ENCODE results near the gene SPCS3.
"Not testable (repeated sequence)": the region's sequence is repeated elsewhere in the genome, so short reads cannot be mapped to it uniquely, and the experiment has no call there.

The SPCS3 gene

DNA sequence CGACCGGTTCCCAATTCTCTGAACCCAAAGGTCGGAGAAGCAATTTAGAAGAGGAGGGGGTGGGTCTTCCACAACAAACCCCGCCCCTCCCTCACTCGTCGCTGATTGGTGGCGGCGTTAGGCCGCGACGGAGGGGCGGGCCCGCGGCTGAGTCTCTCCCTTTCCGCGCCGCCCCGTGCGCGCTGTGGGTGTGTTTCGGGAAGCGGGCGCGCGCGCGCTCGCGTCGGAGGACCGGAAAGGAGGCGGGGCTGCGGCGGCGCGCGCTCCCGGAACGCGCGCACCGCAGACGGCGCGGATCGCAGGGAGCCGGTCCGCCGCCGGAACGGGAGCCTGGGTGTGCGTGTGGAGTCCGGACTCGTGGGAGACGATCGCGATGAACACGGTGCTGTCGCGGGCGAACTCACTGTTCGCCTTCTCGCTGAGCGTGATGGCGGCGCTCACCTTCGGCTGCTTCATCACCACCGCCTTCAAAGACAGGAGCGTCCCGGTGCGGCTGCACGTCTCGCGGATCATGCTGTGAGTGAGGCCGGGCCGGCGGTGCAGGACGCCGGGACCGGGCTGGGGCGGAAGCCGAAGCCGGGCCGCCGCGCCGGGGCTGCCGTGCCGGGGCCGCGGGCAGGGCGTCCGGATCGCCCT, at the start of gene SPCS3:
Gene SPCS3, plus strand, starts transcription at position 263 of the 636 bp plus-strand sequence. Its CDS starts 111 bp downstream, at position 374.
- ATAC-seq (peak; percentile 90), DNase-seq (peak; percentile 91 to 94)
- Mint-ChIP-seq H3K4me1 (peaks cover 35% of the 10 kb centered on the region), H3K27ac (peak within 1 kb of the TSS; percentile 96 to 97), H3K4me3 (peak within 1 kb of the TSS; percentile 89 to 96), H3K27me3 (no peaks in the 10 kb centered on the region), H3K9me3 (no peaks in the 10 kb centered on the region)

- no peaks in the 10 kb centered on the region for H3K27me3 Mint-ChIP-seq
- no peak overlapping the region for H3K27ac Mint-ChIP-seq
- ATAC-seq (no peak), DNase-seq (no peak)
- no peaks in the 10 kb centered on the region for H3K4me1 Mint-ChIP-seq
- no peaks in the 10 kb centered on the region for H3K9me3 Mint-ChIP-seq
- H3K4me3 Mint-ChIP-seq: no peak overlapping the region
Observed at GRCh38 chr4:176270669-176271068, 49.1 kb upstream of the SPCS3 start.

- H3K27me3 Mint-ChIP-seq: no peaks in the 10 kb centered on the region
- DNase-seq (no peak), ATAC-seq (no peak)
- H3K4me1 Mint-ChIP-seq: no peaks in the 10 kb centered on the region
- H3K9me3 Mint-ChIP-seq: no peaks in the 10 kb centered on the region
- H3K4me3 Mint-ChIP-seq: no peak overlapping the region
- no peak overlapping the region for H3K27ac Mint-ChIP-seq
Observed at GRCh38 chr4:176271749-176272148, 48.0 kb upstream of the SPCS3 start.

GRCh38 chr4:176272799-176273198, 47.0 kb upstream of the SPCS3 start:
- no peaks in the 10 kb centered on the region for H3K9me3 Mint-ChIP-seq
- H3K27me3 Mint-ChIP-seq: peaks cover 9% of the 10 kb centered on the region
- H3K4me1 Mint-ChIP-seq: peaks cover 6% of the 10 kb centered on the region
- no peak for ATAC-seq
- no peak for DNase-seq
- H3K27ac Mint-ChIP-seq: no peak overlapping the region
- H3K4me3 Mint-ChIP-seq: no peak overlapping the region

DNA sequence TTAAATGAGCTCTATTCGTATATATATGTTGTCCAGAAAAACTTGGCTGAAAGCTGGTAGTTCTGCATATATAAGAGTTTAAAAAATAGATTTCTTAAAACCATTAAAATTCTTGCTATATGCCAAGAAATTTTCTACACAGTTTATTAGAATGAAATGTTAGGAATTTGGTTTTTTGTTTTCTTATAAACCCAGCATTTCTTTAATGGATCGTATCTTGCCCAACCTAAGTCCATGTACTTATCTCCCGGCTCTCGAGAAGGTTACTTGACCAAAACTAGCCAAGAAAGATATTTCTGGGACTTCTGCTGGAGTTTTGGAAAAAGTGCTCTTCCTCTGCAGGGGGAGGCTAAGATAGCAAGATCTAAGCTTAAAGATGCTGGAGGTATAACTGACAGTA, 46.0 kb upstream of the SPCS3 start:
- peaks cover 6% of the 10 kb centered on the region for H3K4me1 Mint-ChIP-seq
- DNase-seq (no peak), ATAC-seq (no peak)
- no peaks in the 10 kb centered on the region for H3K9me3 Mint-ChIP-seq
- H3K4me3 Mint-ChIP-seq: no peak overlapping the region
- H3K27me3 Mint-ChIP-seq: peaks cover 9% of the 10 kb centered on the region
- no peak overlapping the region for H3K27ac Mint-ChIP-seq

DNA sequence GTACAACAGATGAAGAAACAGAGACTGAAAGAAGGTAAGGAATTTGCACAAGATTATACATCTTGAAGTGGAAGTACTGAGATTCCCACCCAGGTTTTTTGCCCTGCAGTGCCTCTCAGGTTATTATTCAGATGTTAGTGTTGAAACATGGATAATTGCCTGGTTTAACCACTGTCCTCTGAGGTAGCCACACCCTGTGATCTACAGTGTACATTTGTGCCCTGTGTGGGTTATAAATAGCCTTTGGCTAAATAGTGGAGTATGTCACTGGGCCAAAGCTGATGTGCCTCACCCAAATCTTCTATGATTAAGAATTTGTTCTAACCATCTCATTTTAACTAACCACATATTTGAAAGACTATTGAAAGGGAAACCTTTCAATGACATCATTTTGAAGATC, 45.3 kb upstream of the SPCS3 start:
- no peak for ATAC-seq
- peaks cover 6% of the 10 kb centered on the region for H3K4me1 Mint-ChIP-seq
- H3K9me3 Mint-ChIP-seq: no peaks in the 10 kb centered on the region
- no peak for DNase-seq
- peaks cover 9% of the 10 kb centered on the region for H3K27me3 Mint-ChIP-seq
- H3K27ac Mint-ChIP-seq: no peak overlapping the region
- no peak overlapping the region for H3K4me3 Mint-ChIP-seq

GRCh38 chr4:176276710-176277109, 43.1 kb upstream of the SPCS3 start:
- Mint-ChIP-seq H3K27me3 (peaks cover 9% of the 10 kb centered on the region), H3K4me1 (peaks cover 6% of the 10 kb centered on the region), H3K9me3 (no peaks in the 10 kb centered on the region), H3K4me3 (no peak overlapping the region), H3K27ac (no peak overlapping the region)
- no peak for DNase-seq
- no peak for ATAC-seq

- H3K4me3 Mint-ChIP-seq: no peak overlapping the region
- no peaks in the 10 kb centered on the region for H3K9me3 Mint-ChIP-seq
- peaks cover 9% of the 10 kb centered on the region for H3K27me3 Mint-ChIP-seq
- ATAC-seq (peak; percentile 64), DNase-seq (peak; percentile 4 to 16)
- no peak overlapping the region for H3K27ac Mint-ChIP-seq
- H3K4me1 Mint-ChIP-seq: peaks cover 6% of the 10 kb centered on the region
Observed at GRCh38 chr4:176277162-176277904, 42.4 kb upstream of the SPCS3 start.

GRCh38 chr4:176279560-176279959, 40.2 kb upstream of the SPCS3 start:
- not testable (repeated sequence) for H3K4me1 Mint-ChIP-seq, H3K4me3 Mint-ChIP-seq, H3K27me3 Mint-ChIP-seq, H3K27ac Mint-ChIP-seq, DNase-seq, ATAC-seq, H3K9me3 Mint-ChIP-seq

DNA sequence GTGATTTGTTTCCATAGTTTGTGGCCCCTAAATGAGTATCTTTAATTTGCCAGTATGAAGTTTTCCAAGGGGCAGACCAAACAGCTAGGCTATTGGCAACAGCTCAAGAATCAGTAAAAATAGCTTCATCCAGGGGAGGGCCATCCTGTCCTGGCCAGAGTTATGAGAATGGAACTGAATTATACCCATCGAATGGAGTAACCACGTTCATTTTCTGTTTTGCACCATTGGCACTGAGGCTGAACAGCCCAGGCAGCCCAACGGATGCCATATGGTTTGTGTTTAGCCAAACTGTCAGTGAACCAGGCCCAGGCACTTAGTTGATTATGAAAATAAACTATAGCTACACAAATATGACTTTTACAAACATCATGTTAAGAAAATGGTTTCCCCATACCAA, 33.0 kb upstream of the SPCS3 start:
- H3K27ac Mint-ChIP-seq: no peak overlapping the region
- no peaks in the 10 kb centered on the region for H3K9me3 Mint-ChIP-seq
- H3K4me3 Mint-ChIP-seq: no peak overlapping the region
- no peaks in the 10 kb centered on the region for H3K4me1 Mint-ChIP-seq
- DNase-seq: no peak
- H3K27me3 Mint-ChIP-seq: no peaks in the 10 kb centered on the region
- ATAC-seq: no peak

GRCh38 chr4:176287546-176287945, 32.2 kb upstream of the SPCS3 start:
- no peak for DNase-seq
- H3K27ac Mint-ChIP-seq: no peak overlapping the region
- no peaks in the 10 kb centered on the region for H3K27me3 Mint-ChIP-seq
- ATAC-seq: no peak
- H3K9me3 Mint-ChIP-seq: no peaks in the 10 kb centered on the region
- H3K4me1 Mint-ChIP-seq: no peaks in the 10 kb centered on the region
- H3K4me3 Mint-ChIP-seq: no peak overlapping the region

GRCh38 chr4:176288020-176288419, 31.7 kb upstream of the SPCS3 start:
- Mint-ChIP-seq H3K4me1 (no peaks in the 10 kb centered on the region), H3K27me3 (no peaks in the 10 kb centered on the region), H3K27ac (no peak overlapping the region), H3K4me3 (no peak overlapping the region), H3K9me3 (no peaks in the 10 kb centered on the region)
- no peak for DNase-seq
- ATAC-seq: no peak

- Mint-ChIP-seq H3K27me3 (no peaks in the 10 kb centered on the region), H3K4me1 (no peaks in the 10 kb centered on the region), H3K4me3 (no peak overlapping the region), H3K27ac (no peak overlapping the region), H3K9me3 (no peaks in the 10 kb centered on the region)
- ATAC-seq: no peak
- DNase-seq: no peak
Observed at GRCh38 chr4:176289561-176289960, 30.2 kb upstream of the SPCS3 start.

DNA sequence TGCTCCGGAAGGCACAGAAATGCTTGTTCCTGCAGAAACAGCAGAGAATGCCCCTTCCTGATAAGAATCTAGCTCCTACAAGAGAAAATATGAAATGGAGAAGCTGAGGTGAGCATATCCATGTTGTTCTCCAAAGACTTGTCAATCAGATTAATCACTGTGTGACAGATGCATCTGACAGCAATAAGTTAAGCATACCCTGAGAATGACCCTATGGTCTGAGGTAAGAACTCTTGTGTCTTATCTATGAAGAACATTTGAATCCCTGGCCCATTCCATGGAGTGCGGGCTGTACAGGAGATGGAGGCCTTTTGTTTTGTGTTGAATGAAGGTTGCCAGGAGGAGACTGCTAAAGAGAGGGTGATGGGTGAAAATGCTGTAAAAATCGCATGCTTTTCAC, 29.2 kb upstream of the SPCS3 start:
- DNase-seq (no peak), ATAC-seq (no peak)
- no peaks in the 10 kb centered on the region for H3K4me1 Mint-ChIP-seq
- no peaks in the 10 kb centered on the region for H3K27me3 Mint-ChIP-seq
- no peak overlapping the region for H3K4me3 Mint-ChIP-seq
- no peak overlapping the region for H3K27ac Mint-ChIP-seq
- no peaks in the 10 kb centered on the region for H3K9me3 Mint-ChIP-seq

DNA sequence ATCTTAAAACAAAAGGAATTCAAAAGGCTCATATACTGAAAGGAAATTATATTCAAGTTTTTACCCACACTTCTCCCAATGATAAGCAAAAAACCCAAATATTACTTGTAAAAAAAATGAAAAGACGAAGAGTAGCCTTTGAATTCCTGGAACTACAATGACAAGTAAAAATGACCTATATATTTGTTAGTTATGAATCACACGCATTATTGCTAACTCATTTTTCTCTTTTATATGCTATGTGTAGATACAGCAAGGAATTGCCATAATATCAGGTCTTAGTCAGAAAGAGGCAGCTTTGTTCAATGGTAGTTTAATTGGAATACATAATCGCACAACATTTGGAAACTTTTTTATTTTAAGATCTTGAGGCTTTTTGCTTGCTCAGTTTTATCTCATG, 28.0 kb upstream of the SPCS3 start:
- no peak for ATAC-seq
- no peaks in the 10 kb centered on the region for H3K4me1 Mint-ChIP-seq
- no peak overlapping the region for H3K4me3 Mint-ChIP-seq
- no peak overlapping the region for H3K27ac Mint-ChIP-seq
- no peak for DNase-seq
- H3K27me3 Mint-ChIP-seq: no peaks in the 10 kb centered on the region
- H3K9me3 Mint-ChIP-seq: no peaks in the 10 kb centered on the region

DNA sequence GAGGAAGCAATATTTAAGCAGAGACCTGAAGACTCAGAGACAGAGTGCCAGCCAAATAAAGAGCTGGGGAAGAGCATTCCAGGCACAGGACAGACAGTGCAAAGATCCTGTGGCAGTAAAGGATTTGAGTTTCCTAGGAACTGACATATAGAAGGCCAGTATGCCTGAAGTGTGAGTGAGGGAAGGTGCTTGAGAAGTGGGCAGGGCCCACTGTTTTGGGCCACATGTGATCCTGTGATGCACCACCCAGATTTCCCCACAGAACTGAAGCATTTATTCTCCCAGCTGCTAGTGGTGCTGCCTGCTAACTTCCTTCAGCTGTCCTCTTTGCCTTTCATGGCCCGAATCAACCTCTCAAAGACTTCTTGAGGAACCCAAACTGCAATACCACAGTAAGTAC, 26.8 kb upstream of the SPCS3 start:
- H3K27me3 Mint-ChIP-seq: no peaks in the 10 kb centered on the region
- no peaks in the 10 kb centered on the region for H3K4me1 Mint-ChIP-seq
- H3K4me3 Mint-ChIP-seq: no peak overlapping the region
- DNase-seq: no peak
- H3K27ac Mint-ChIP-seq: no peak overlapping the region
- H3K9me3 Mint-ChIP-seq: no peaks in the 10 kb centered on the region
- no peak for ATAC-seq

DNA sequence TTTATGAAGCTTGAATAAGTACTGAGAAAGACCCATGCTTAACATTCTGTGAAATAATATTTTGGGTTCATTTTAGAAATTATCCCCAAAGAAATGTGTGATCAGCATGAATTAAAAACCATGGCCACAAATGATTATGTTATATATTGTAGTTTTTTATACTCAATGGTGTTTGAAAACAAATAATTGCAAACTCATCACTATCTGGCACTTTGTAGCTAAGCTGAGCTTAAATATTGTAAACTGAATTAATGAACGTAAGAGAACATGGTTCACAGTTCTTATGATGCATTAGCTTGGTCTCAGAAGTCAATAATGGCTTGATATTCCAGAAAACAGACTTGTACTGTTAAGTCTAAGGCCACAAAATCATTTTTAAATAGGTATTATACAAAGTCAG, 26.1 kb upstream of the SPCS3 start:
- H3K4me3 Mint-ChIP-seq: no peak overlapping the region
- H3K27me3 Mint-ChIP-seq: no peaks in the 10 kb centered on the region
- no peak overlapping the region for H3K27ac Mint-ChIP-seq
- no peak for DNase-seq
- no peaks in the 10 kb centered on the region for H3K4me1 Mint-ChIP-seq
- no peaks in the 10 kb centered on the region for H3K9me3 Mint-ChIP-seq
- ATAC-seq: no peak

All from stimulated activated naive CD8-positive, alpha-beta T cell treated with anti-CD3 and anti-CD28 coated beads, Interleukin-15, amount 100 ng/mL, for 72 hours (primary cell).